ENCODE data around the gene HTD2.

GRCh38 chr3:58281069-58281468, 25.3 kb upstream of the HTD2 start:
- TF ChIP-seq CTCF (IDR thresholded peaks at IDR 0.05) (no peak), EP300 (IDR thresholded peaks at IDR 0.05) (no peak), POLR2A (IDR thresholded peaks at IDR 0.05) (no peak)
